ENCODE data around the gene RASSF8. TPM values are rescaled to one million over a fixed set of nuclear protein-coding genes. Genes with fewer than 3 reads are reported as not detected.

The RASSF8 gene
- total RNA-seq, 1 experiment from 2014 or later, result not detected

GRCh38 chr12:25992026-25992782, 33.7 kb downstream of the RASSF8 start:
- DNase-seq (ENCODE audit: low spot score), result no peak

GRCh38 chr12:25993901-25994651, 35.6 kb downstream of the RASSF8 start:
- no peak for DNase-seq (ENCODE audit: low spot score)

- DNase-seq (ENCODE audit: low spot score), result no peak
Observed at GRCh38 chr12:25994901-25995625, 36.6 kb downstream of the RASSF8 start.

- no peak for DNase-seq (ENCODE audit: low spot score)
Observed at GRCh38 chr12:25995906-25996305, 37.4 kb downstream of the RASSF8 start.

GRCh38 chr12:25996677-25997076, 38.2 kb downstream of the RASSF8 start:
- no peak for DNase-seq (ENCODE audit: low spot score)

GRCh38 chr12:25997201-25997963, 38.9 kb downstream of the RASSF8 start:
- DNase-seq (ENCODE audit: low spot score), result no peak

GRCh38 chr12:26000898-26001297, 42.4 kb downstream of the RASSF8 start:
- DNase-seq (ENCODE audit: low spot score), result no peak

GRCh38 chr12:26001530-26001929, 43.0 kb downstream of the RASSF8 start:
- DNase-seq (ENCODE audit: low spot score), result no peak

GRCh38 chr12:26003065-26003464, 44.6 kb downstream of the RASSF8 start:
- DNase-seq (ENCODE audit: low spot score), result no peak

- no peak for DNase-seq (ENCODE audit: low spot score)
Observed at GRCh38 chr12:26007566-26007965, 49.1 kb downstream of the RASSF8 start.

- no peak for DNase-seq (ENCODE audit: low spot score)
Observed at GRCh38 chr12:26009593-26009992, 51.1 kb downstream of the RASSF8 start.

GRCh38 chr12:26010293-26010821, 51.9 kb downstream of the RASSF8 start:
- DNase-seq (ENCODE audit: low spot score), result no peak

GRCh38 chr12:26011099-26011498, 52.6 kb downstream of the RASSF8 start:
- no peak for DNase-seq (ENCODE audit: low spot score)

GRCh38 chr12:26014085-26014484, 55.6 kb downstream of the RASSF8 start:
- DNase-seq (ENCODE audit: low spot score), result no peak

GRCh38 chr12:26016516-26016915, 58.0 kb downstream of the RASSF8 start:
- DNase-seq (ENCODE audit: low spot score), result no peak

- DNase-seq (ENCODE audit: low spot score), result peak; percentile 57
Observed at GRCh38 chr12:26017484-26018211, 59.2 kb downstream of the RASSF8 start.

GRCh38 chr12:26018926-26019325, 60.4 kb downstream of the RASSF8 start:
- DNase-seq (ENCODE audit: low spot score), result no peak

GRCh38 chr12:26021534-26021933, 63.1 kb downstream of the RASSF8 start:
- DNase-seq (ENCODE audit: low spot score), result no peak

- no peak for DNase-seq (ENCODE audit: low spot score)
Observed at GRCh38 chr12:26022043-26022442, 63.6 kb downstream of the RASSF8 start.

- no peak for DNase-seq (ENCODE audit: low spot score)
Observed at GRCh38 chr12:26026713-26027112, 68.2 kb downstream of the RASSF8 start.

- DNase-seq (ENCODE audit: low spot score), result no peak
Observed at GRCh38 chr12:26027401-26027800, 68.9 kb downstream of the RASSF8 start.
